GM18909 (cell line): Measurements from ENCODE around the gene ACACA.

Experiments used
- ATAC-seq: cut with Tn5 transposase; IDR thresholded peaks from one replicate; pipeline ENCODE4 v1.9.1; 2021; ENCODE audit warnings: mild to moderate bottlenecking; ENCODE audit not compliant: unreplicated experiment, poor library complexity

ACACA gene

DNA sequence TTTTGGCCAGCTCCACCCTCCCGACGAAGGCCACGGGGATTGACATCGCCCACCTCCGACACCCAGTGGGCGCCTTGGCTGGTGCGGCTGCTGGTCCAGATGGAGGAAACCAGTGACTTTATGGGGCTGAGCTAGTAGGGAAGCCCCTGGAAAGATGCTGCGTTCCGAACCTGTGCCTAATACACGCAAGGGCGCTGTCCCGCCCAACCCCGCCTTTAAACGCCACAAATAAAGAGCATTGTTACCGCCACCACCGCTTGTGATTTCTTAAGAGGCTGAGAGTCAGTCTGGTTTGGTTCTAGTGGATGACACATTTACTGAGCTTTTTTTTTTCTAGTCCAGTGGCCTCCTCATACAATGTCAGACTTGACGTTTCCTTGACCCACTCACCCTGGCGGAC, 350.0 kb downstream of the ACACA start:
- ATAC-seq, result no peak

DNA sequence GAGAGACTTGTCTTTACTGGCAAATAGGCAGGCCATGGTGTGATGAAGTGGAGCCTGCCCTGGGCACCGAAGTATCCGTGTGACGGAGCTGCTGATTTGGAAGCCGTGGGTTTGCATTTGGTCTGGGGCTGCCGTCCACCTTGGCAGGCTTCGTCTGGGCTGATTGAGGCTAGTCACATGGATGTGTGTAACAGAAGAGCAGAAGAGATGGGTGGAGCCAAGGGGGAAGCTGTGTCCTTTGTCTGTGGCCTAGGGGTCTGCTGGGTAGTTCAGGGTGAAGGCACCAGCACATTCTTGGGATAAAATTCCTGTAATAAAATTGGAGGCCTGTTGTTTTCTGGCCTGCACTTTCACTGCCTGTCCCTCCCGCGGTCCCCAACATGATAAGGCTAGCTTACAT, 351.7 kb downstream of the ACACA start:
- ATAC-seq, result no peak

DNA sequence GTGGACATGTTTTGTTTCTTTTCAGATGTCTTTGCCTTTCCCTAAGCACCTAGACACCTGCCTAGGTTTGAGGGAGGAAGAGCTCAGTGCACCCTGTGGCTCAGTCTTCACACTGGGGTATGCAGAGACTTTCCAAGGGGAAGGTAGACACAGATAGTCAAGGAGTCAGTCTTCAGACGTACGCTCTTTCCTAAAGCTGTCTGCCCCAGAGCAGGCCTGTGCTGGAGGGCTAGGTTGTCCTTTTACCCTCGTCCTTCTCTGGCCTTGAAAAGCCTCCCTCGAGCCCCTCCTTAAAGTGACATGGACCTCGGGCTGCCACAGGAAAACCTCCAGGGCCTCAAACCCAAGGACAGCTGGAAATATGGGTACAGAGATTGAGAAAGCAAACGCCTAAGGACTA, 354.2 kb downstream of the ACACA start:
- ATAC-seq, result no peak

DNA sequence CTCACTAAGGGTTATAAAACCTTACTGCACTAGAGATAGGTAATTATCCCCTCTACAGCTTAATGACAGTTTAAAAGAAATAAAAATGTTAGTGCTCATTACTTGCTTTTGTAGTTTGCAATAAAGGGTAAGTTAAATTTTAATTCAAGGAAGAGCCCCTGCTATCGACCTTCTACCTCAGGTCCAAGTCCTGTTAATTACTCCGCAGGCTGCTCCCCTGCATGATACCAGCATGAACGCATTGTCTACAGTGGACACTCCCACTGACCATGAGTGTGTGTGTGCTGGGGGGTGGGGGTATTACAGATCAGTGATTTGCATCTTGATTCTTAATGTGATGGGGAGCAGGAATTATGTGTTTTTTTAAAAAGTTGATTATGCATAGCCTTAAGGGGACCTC, 354.8 kb downstream of the ACACA start:
- no peak for ATAC-seq

GRCh38 chr17:37051381-37051780, 355.3 kb downstream of the ACACA start:
- no peak for ATAC-seq

DNA sequence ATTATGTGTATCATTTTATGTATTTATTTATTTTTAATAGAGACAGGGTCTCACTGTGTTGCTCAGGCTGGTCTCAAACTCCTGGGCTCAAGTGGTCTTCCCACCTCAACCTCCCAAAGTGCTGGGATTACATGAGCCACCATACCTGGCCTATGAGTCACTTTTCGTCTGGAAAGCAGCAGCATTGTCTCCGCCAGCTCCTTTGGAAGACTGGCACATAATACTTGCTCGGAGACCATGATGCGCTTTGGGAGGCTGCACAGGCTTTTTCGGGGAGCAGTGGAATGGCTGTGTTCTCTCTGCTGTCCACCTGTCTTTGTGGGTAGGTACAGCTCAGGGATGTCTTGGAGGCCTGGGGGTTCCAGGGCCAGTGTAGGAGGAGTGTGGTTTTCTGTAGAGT, 355.7 kb downstream of the ACACA start:
- ATAC-seq, result no peak

GRCh38 chr17:37048811-37049210, 357.8 kb downstream of the ACACA start:
- ATAC-seq, result no peak

- no peak for ATAC-seq
Measured at GRCh38 chr17:37047631-37048104, 359.0 kb downstream of the ACACA start.

- ATAC-seq, result no peak
Measured at GRCh38 chr17:37045351-37045922, 361.2 kb downstream of the ACACA start.

GRCh38 chr17:37043201-37043600, 363.4 kb downstream of the ACACA start:
- ATAC-seq, result no peak

GRCh38 chr17:37041932-37042331, 364.7 kb downstream of the ACACA start:
- ATAC-seq, result no peak

DNA sequence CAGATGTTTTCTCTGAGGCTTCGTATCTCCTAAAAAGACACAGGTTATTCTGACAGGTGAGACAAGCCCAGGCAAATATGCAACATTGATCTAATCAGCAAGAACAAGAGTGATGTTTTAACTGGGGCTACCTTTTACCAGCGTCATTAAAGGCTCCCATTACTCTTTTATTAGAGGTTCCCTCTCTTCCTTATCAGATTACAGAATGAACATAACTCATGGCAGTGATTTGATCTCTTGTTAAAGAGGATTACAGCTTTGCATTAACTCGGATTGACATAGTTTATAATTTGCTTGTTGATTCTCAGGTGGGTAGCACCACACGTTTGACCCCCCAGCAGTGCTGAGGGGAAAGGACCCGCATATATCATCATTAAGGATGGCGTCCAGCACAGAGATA, 367.4 kb downstream of the ACACA start:
- no peak for ATAC-seq

DNA sequence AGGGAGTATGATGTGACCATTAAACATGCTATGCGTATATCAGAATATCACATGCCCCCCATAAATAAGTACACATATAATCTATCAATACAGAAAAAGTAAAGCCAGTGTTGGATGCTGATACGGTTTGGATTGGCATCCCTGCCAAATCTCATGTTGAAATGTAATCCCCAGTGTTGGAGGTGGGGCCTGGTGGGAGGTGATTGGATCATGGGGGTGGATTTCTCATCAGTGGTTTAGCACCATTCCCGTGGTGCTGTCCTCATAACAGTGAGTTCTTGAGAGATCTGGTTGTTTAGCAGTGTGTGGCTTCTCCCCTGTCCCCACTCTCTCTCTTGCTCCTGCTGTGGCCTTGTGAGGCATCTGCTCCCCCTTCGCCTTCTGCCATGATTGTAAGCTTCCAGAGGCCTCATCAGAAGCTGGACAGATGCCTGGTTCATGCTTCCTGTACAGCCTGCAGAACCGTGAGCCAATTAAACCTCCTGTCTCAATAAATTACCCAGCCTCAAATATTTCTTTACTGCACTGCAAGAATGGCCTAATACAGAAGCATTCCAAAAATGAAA, 369.0 kb downstream of the ACACA start:
- no peak for ATAC-seq
